ENCODE measurements around the gene TSC22D4. TPM values are rescaled to one million over a fixed set of nuclear protein-coding genes. Genes with fewer than 3 reads are reported as not detected.

TSC22D4 gene
- total RNA-seq, 4 donors from 2014 or later: 57.3 to 97.7 (median 68.0) TPM

GRCh38 chr7:100492738-100493475 is 13.9 kb upstream of the TSC22D4 start:
- no peak for DNase-seq (ENCODE audit: low spot score in 2 of 2)
- intact Hi-C loops (cut with DNase I; ENCODE audit: low total_unique reads): no loop called here
- WGBS, 2 donors: 79 to 88% methylated on average over 5 of the region's 5 CpGs
- TF ChIP-seq POLR2A (IDR thresholded peaks at IDR 0.05) (no peak), CTCF (IDR thresholded peaks at IDR 0.05) (no peak)
- no peak overlapping the region for H3K4me3 ChIP-seq (ENCODE audit: low read depth, poor library complexity, severe bottlenecking)

- TF ChIP-seq POLR2A (IDR thresholded peaks at IDR 0.05) (no peak), CTCF (IDR thresholded peaks at IDR 0.05) (no peak)
- DNase-seq (ENCODE audit: low spot score in 2 of 2): no peak
- intact Hi-C loops (cut with DNase I; ENCODE audit: low total_unique reads): no loop called here
- H3K4me3 ChIP-seq (ENCODE audit: low read depth, poor library complexity, severe bottlenecking): no peak overlapping the region
- WGBS, 2 donors: 96 to 97% methylated on average over 5 of the region's 5 CpGs
Measured at GRCh38 chr7:100491192-100491578, 12.2 kb upstream of the TSC22D4 start.

- 90 to 91% methylated on average over 23 to 25 of the region's 25 CpGs for WGBS, 2 donors
- no peak overlapping the region for H3K4me3 ChIP-seq (ENCODE audit: low read depth, poor library complexity, severe bottlenecking)
- intact Hi-C loops (cut with DNase I; ENCODE audit: low total_unique reads): no loop called here
- DNase-seq (ENCODE audit: low spot score in 2 of 2): no peak
- TF ChIP-seq POLR2A (IDR thresholded peaks at IDR 0.05) (no peak), CTCF (IDR thresholded peaks at IDR 0.05) (no peak)
Measured at GRCh38 chr7:100490483-100491191, 11.6 kb upstream of the TSC22D4 start.

- TF ChIP-seq POLR2A (IDR thresholded peaks at IDR 0.05): no peak
- TF ChIP-seq CTCF (IDR thresholded peaks at IDR 0.05): no peak
- no peak overlapping the region for H3K4me3 ChIP-seq (ENCODE audit: low read depth, poor library complexity, severe bottlenecking)
- 53 to 57% methylated on average over 6 to 9 of the region's 9 CpGs for whole genome bisulfite sequencing, 2 donors
- intact Hi-C loops (cut with DNase I; ENCODE audit: low total_unique reads): no loop called here
- no peak for DNase-seq (ENCODE audit: low spot score in 2 of 2)
Measured at GRCh38 chr7:100489824-100490223, 10.8 kb upstream of the TSC22D4 start.

GRCh38 chr7:100489121-100489520 is 10.1 kb upstream of the TSC22D4 start:
- no peak for DNase-seq (ENCODE audit: low spot score in 2 of 2)
- WGBS, 2 donors: 87 to 94% methylated on average over 2 to 3 of the region's 10 CpGs
- H3K4me3 ChIP-seq (ENCODE audit: low read depth, poor library complexity, severe bottlenecking): no peak overlapping the region
- no peak for TF ChIP-seq POLR2A (IDR thresholded peaks at IDR 0.05)
- no peak for TF ChIP-seq CTCF (IDR thresholded peaks at IDR 0.05)
- intact Hi-C loops (cut with DNase I; ENCODE audit: low total_unique reads): no loop called here

All from lower leg skin (tissue), 4 donors.